Endometrial microvascular endothelial cells (primary cell): ENCODE data around the gene FKBP1B. TPM values are rescaled to one million over a fixed set of nuclear protein-coding genes. Genes with fewer than 3 reads are reported as not detected.
"Not testable (repeated sequence)": the region's sequence is repeated elsewhere in the genome, so short reads cannot be mapped to it uniquely, and the experiment has no call there.

ENCODE experiments used
- in situ Hi-C: cut with HindIII; loops from 2 replicates; pipeline ENCODE4 v1.10.0; 2017; ENCODE audit warnings: low sequenced_read_pairs, low pct_unique_long_range_greater_than_20kb; ENCODE audit errors: inconsistent ontology term
- total RNA-seq: library from RNA; depleted of rRNA; stranded (reverse); fragments of >200 nt; gene quantifications from one replicate; pipeline ENCODE4 v1.2.3, GENCODE V29; 2015; ENCODE audit errors: inconsistent ontology term

FKBP1B gene
- total RNA-seq: 12.3 TPM

DNA sequence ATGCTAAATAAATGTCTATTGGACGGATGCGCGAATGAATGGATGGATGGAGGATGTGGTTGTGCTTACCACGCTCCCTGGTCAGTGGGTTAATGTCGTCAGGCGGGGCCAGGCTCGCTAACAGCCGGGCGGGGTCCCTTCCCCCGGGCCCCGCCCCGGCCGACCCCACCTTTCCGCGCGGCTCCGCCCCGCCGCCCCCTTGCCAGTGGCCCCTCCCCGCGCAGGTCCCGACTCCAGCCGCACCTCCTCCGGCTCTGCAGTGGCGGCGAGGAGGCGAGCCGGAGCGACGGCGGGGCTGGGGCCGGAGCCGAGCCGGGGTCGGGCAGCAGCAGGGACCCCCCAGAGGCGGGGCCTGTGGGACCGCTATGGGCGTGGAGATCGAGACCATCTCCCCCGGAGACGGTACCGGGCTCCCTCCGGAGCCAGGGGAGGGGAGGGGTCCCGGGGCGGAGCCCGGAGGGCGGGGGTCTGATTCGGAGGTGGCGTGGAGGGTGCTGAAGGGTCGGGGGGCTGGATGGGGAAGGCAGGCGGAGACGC lies at the start of gene FKBP1B:
Gene FKBP1B (plus strand): TSS at position 257 of the 537 bp plus-strand sequence. CDS start 109 bp downstream, at position 366.
- in situ Hi-C loops: no loop called here

DNA sequence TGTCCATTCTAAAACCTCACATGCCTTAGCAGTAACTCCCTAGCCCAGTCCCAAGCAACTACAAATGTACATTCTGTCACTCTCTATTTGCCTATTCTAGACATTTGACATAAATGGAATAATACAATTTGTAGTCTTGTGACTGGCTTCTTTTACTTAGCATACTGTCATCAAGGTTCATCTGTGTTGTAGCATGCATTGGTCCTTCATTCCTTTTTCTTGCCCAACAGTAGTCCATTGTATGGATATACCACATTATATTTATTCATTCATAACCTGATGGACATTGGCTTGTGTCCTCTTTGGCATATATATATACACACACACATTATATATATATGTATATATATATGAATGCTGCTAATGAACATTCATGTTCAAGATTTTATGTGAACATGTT lies 41.8 kb upstream of the FKBP1B start:
- in situ Hi-C loops: no loop called here

DNA sequence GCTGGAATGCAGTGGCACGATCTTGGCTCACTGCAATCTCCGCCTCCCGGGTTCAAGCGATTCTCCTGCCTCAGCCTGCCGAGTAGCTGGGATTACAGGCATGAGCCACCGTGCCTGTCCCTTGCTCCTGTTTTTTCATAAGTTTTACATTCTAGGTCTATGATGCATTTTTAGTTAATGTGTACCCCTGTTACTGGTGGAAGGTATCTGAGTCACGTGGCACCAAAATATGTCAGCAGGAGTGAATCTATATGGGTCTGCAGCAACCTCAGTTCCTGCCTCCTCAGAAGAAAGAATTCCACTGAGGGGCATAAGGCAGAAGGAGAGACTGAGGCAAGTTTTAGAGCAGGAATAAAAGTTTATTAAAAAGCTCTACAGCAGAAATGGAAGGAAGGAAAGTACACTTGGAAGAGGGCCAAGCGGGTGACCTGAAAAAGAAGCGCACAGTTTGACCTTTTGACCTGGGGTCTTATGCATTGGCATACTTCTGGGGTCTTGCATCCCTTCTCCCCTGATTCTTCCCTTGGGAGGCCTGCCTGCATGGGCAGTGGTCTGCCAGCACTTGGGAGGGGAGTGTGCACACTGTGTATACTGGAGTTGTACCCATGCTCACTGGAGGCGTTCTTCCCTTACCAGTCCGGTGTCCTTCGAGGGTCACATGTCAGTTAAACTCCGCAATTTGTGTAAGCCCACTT lies 40.7 kb upstream of the FKBP1B start:
- in situ Hi-C loops: no loop called here

DNA sequence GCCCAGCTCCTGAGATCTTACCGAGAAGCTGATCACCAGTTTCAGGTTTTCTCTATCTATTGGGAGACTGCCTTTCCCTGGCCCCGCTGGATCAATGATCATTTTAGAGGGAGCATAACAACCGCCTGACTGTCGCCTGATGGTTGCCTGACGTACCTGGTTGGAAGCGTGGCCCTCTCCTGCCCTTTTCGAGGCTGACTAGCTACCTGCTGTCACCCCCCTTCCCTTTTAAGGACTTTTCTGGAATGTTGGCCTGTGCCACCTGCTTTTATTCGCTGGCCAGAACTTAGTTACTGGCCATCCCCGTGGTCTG lies 40.2 kb upstream of the FKBP1B start:
- in situ Hi-C loops: no loop called here

DNA sequence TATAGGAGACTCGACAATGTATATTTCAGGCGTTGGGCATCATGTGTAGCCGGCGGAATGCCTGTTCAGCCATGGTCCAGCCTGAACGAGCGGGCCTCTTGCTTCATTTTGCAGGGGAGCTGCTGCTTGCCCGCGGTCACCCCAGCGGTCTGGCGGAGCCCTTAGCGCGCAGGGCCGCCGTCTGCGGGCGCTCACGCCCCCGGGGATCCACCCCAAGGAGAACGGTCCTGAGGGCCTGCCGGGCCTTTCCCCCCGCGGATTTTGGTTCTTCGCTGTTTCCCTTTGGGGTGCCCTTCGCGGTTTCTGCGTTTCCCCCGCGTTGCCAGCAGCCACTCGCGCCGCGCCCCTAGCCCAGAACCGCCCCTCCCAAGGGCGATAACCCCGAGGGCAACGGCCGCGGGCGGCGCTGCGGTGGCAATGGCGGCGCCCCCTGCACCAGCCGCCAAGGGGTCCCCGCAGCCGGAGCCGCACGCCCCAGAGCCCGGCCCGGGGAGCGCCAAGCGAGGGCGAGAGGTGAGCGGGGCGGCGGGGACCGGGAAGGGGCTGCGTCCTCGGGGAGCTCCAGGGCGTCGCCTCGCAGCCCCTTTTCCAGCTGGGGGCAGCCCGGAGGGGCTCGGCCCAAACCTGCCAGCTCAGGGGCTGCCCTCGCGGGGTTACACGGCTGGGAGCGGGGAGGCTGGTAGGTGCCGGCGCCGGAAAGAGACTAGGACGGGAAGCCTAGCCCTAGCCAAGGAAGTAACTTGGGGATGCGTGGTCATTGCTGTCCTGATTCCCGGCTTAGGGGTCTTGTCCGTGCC lies 39.7 kb upstream of the FKBP1B start, which contains the start of gene MFSD2B:
Gene MFSD2B (plus strand): TSS at position 406 of the 797 bp plus-strand sequence. CDS start 12 bp downstream, at position 418.
- in situ Hi-C loops: no loop called here

DNA sequence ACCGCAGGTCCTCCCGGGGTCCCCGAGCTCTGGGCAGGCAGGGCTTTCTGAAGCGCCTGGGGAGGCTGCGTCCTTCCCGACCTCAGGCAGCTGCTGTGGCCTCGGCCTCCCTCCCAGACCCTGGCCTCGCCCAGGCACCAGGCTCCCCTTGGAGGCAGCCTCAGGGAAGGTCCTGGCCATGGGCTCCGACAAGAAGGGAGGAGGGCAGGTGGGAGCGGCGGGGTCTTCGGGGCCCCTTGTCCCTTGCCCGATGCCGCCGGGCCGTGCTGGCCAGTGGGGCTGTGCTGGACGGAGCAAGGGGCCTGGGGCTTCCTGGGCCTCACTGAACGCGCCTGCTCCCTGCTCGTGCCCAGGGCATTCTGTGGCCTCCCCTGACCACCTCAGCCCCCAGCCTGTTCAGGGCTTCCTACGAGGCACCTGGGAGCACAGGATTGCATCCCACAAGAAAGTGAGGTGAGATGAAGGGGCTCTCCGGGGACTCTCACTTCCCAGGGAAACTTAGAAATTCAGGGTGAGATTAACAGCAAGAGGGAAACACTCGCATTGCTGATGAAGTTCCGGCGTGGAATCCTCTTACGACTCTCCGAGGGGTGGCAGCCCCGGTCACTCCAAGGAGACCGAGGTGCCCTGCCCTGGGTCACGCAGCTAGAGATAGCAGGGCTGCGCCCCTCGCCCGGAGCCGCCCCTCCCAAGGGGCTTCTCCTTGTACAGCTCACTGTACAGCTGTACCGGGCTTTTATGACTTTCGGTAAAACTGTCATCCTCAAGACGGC lies 38.9 kb upstream of the FKBP1B start:
- in situ Hi-C loops: no loop called here

DNA sequence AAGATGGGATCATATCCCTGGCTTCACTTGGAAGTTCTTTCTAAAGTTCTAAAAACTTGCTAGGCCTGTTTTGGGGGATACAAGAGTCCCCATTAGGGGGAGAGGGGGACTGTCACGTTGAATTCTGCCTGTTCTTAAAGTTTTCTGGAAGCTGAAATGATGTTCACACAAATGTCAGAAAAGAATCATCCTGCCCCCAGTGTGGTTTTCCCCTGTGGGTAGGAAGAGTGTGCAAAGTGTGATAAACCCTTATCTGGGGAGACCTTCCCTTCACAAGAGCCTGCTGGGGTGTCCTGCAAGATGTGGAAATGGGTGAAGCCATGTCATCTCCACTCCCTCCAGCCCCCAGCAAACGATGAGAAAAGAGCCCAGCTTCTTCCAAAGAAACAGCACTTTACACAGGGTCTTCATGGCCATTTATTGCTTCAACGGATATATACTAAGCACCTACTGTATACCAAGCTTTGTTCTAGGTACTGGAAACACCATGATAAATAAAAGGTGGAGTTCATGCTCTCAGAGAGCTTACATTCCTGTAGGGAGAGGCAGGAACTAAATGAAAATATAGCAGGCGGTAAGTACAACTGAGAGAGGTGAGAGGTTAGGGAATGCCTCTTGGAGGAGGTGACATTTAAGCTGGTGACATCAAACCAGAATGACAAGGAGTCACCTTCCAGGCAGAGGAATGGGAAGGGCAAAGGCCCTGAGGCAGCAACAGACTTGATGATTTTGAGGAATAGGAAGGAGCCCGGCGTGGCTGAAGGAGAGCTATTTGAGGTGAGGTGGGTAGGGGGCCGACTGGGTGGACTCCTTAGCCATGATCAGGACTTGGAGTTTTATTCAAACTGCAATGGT lies 38.1 kb upstream of the FKBP1B start:
- in situ Hi-C loops: no loop called here

DNA sequence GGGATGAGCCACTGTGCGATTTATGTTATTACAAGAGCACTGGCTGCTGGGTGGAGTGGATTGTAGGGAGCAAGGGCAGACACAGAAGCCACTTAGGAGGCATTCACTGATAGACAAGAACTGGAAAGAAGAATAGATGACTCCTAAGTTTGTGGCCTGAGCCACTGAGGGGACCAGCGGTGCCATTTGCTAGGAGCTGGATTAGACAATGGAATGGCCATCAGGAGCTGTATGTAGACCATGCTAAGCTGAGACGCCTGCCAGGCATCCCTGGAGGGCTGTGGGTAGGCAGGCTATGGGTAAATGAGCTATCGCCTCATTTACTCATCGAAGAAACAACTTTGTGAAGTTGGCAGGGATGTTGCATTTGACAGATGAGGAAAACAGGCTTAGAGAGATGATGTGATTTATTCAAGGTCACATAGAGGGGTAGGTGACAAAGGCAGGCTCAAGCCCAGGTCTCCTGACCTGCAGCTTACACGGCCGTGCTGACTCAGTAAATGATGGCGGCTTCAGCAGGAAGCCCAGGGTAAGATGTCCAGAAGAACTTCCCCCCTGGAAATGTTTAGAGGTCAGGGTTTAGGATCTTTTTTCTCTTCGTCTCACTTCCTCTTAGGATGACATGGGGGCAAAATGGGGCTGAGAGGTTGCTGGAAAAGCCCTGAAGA lies 36.9 kb upstream of the FKBP1B start:
- in situ Hi-C loops: no loop called here

DNA sequence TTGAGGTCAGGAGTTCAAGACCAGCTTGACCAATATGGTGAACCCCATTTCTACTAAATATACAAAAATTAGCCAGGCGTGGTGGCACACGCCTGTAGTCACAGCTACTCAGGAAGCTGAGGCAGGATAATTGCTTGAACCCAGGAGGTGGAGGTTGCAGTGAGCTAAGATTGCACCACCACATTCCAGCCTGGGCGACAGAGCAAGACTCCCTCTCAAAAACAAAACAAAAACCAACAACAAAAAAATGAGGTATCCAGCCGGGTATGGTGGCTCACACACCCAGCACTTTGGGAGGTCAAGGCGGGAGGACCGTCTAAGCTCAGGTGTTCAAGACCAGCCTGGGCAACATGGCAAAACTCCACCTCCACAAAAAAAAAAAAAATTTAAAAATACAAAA lies 34.6 kb upstream of the FKBP1B start:
- in situ Hi-C loops: not testable (repeated sequence)

DNA sequence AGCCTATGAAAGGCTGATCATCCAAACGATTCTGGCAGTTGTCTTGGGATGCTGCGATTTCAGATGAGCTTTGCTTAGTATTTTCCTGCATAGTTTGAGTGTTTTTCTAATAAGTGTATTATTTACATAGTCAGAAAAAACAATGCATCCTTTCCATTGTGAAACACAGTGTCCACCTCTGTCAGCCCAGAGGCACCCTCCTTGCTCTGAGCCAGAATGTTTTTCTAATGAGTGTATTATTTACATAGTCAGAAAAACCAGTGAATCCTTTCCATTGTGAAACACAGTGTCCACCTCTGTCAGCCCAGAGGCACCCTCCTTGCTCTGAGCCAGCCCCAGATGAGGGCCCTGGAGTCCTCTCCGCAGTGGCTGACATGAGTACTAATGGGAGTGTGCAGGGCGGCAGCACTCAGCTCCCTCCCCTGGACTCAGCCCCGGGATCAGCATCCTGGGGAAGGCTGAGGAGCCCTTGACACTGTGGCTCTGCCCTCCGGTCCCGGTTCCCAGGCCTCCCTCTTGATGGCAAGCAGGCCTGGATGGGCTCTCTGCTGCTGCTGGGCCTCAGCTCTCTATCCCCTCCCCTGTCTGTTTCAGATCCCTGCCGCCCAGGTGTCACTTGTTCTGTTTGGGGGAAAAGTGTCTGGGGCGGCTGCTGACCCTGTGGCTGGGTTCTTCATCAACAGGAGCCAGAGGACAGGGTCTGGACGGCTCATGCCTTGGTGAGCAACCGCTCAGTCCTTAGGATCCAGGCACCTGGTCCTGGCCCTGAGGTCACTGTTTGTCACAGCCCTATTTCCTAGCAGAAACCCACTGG lies 33.8 kb upstream of the FKBP1B start:
- in situ Hi-C loops: no loop called here

DNA sequence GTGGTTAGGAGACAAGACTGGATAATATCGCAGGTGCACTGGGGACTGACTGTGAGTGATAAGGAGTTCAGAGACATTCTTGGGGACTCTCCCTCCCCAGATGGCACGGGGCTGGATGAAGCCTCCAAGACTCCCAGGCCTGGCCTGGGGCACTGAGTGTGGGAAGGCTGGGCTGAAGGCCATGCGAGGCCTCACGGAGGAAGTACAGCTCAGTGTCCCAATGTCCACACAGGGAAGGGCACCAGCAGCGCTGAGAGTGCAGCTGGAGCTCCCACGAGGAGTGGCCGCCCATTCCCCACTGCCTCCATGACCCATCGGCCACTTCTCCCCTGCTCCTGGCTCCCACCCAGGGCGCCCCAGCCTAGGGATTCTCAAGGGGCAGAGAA lies 33.2 kb upstream of the FKBP1B start:
- in situ Hi-C loops: no loop called here

DNA sequence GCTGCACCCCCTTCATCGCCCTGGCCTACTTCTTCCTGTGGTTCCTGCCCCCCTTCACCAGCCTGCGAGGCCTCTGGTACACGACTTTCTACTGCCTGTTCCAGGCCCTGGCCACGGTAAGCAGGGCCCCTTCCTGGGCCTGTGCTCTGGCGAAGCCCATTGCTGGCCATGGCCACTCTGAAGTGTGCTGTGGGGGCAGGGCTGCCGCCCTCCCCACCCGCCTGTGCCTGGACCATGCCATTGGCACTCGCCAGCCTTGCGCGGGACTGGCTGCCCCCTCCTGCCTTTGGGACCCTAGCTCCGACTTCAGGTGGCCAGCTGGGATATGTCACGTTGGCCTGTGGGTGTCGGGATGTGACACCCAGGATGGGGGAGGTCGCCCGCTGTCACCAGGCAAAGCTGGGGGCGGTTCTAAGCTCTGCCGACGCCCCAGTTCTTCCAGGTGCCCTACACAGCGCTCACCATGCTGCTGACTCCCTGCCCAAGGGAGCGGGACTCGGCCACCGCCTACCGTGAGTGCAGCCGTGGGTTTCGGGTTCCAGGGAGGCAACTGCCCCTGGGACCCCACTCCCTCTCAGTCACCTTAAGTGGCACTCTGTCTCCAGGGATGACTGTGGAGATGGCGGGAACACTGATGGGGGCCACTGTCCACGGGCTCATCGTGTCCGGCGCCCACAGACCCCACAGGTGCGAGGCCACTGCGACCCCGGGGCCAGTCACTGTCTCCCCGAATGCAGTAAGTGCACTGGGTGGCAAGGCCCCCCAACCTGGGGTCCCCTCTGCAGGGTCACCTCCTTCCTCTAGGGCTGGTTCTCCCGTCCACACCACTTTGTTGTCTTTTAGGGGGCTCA lies 32.5 kb upstream of the FKBP1B start:
- in situ Hi-C loops: no loop called here

DNA sequence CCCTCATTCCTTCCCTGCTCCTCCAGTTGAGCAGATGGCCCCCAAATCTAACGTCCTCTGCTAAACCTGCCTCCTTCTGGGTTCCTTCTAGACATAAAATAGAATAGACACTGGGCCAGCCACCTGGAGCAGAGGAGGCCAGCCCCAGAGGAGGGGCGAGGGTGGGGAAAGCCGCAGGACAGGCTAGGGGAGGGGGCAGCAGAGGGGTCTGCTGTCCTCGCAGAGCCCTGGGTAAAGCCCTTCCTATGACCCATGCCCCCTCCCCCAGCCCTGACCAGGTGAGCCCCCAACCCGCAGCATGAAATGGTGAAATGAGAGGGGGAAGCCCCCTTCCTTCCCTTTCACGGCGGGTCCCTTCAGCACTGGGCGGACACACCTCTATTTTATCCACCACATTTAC lies 31.8 kb upstream of the FKBP1B start:
- in situ Hi-C loops: no loop called here

DNA sequence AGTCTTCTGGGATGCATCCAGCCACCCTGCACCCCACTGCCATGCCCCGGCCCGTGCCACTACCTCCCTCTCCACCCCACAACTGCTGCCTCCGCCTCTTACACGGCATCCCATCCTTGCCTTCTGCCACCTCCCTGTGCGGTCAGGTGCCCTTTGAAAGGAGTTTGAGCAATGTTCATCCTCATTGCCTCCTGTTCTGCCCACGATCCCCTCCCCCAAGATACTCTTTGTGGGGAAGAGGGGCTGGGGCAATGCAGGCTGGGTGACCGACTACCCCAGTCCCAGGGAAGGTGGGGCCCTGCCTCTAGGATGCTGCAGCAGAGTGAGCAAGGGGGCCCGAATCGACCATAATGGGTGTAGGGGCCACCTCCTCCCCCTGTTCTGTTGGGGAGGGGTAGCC lies 31.3 kb upstream of the FKBP1B start:
- in situ Hi-C loops: no loop called here

DNA sequence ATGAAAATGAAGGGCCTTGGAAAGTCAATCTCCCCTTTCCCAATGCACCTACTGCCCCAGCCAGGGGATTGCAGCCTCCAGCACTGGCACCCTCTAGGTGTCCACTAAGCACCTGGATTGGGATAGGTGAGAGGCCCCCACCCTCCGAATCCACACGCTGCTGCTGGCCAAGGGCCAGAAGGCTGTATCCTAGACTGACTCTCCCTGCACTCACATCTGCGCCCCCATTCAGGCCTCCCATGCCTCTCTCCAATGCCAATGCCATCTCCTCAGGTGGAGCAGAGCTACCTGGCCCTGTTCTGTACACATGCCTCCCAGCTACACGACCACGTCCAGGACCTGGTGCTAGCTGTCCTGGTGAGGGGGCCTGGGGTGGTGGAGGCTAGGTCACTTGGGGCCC lies 29.8 kb upstream of the FKBP1B start:
- in situ Hi-C loops: no loop called here

DNA sequence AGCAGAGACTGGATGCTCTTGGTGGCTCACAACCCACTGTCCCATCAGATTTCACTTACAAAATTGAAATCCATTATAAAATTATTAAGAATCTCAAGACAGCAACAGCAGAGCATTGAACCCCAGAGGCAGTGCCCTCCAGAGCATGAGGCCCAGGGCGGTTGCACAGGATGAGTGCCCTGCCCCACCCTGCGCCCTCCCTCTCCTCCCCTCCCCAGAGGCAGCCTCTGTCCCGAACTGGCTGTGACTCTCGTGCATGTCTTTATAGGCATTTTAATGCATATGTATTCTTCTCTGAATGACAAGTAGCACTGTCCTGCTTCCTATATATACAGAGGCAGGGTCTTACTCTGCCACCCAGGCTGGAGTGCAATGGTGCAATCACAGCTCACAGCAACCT lies 29.3 kb upstream of the FKBP1B start:
- in situ Hi-C loops: no loop called here
